Natural killer cell treated with Interleukin-12 subunit alpha and Interleukin-12 subunit beta and Interleukin-15 and Interleukin-18, amount 100 ng/mL, for 72 hours (primary cell): ENCODE measurements around the gene KCTD6. TPM values are rescaled to one million over a fixed set of nuclear protein-coding genes. Genes with fewer than 3 reads are reported as not detected.

Experiments used
- ATAC-seq, 2 donors: fragments of 150-1000 bp; cut with Tn5 transposase in 1 of 2; sonication (Bioruptor Pico), chemical (Tn5 transposase) in 1 of 2; 2 replicates each; pipeline ENCODE4 v1.10.0; 2021
- DNase-seq: peaks from one replicate; pipeline ENCODE4 v3.0.0; 2022; ENCODE audit warnings: low spot score
- H3K27ac Mint-ChIP-seq, 2 donors: 1 replicate in 1 of 2; 2 replicates in 1 of 2; pipeline ENCODE4 v1.8.0; 2022; ENCODE audit warnings: mixed read lengths in 2 of 2, mild to moderate bottlenecking in 1 of 2, moderate library complexity in 1 of 2
- H3K27me3 Mint-ChIP-seq, 2 donors: 1 replicate in 1 of 2; 2 replicates in 1 of 2; pipeline ENCODE4 v1.8.0; 2022; ENCODE audit warnings: mixed read lengths in 2 of 2
- H3K36me3 Mint-ChIP-seq: one replicate; pipeline ENCODE4 v1.8.0; 2022; ENCODE audit warnings: mixed read lengths
- H3K4me1 Mint-ChIP-seq, 2 donors: 1 replicate in 1 of 2; 2 replicates in 1 of 2; pipeline ENCODE4 v1.8.0; 2022; ENCODE audit warnings: low read depth in 2 of 2, mixed read lengths in 2 of 2, mild to moderate bottlenecking in 1 of 2
- H3K4me3 Mint-ChIP-seq: one replicate; pipeline ENCODE4 v1.8.0; 2022; ENCODE audit warnings: mixed read lengths
- H3K9me3 Mint-ChIP-seq: 2 replicates; pipeline ENCODE4 v1.8.0; 2022; ENCODE audit warnings: mixed read lengths
- total RNA-seq, 2 donors: library from RNA; stranded (reverse); gene quantifications; one replicate each; pipeline ENCODE4 v1.2.3, GENCODE V29; 2022

Gene KCTD6
- total RNA-seq = 1 to 10 TPM; 4.0 to 5.3 TPM

GRCh38 chr3:58491506-58492402 is at the start of gene KCTD6:
Gene KCTD6, plus strand, starts transcription at chr3:58492096. Its CDS starts 6,660 bp downstream, at chr3:58498756.
- no peaks in the 10 kb centered on the region for H3K36me3 Mint-ChIP-seq
- peak within 1 kb of the TSS; percentile 94 for H3K4me3 Mint-ChIP-seq
- DNase-seq = peak; percentile 94
- H3K9me3 Mint-ChIP-seq = no peaks in the 10 kb centered on the region
- peak; percentile 98 for ATAC-seq
- H3K4me1 Mint-ChIP-seq = peaks cover 28 to 29% of the 10 kb centered on the region in 2 donors
- H3K27ac Mint-ChIP-seq = peak within 1 kb of the TSS; percentile 64 to 73
- peaks cover 16 to 19% of the 10 kb centered on the region in 2 donors for H3K27me3 Mint-ChIP-seq

GRCh38 chr3:58452176-58452575 is 39.7 kb upstream of the KCTD6 start:
- ATAC-seq (no peak), DNase-seq (no peak)
- Mint-ChIP-seq H3K27ac (no peak overlapping the region), H3K9me3 (peaks cover 14% of the 10 kb centered on the region), H3K4me1 (no peaks in the 10 kb centered on the region), H3K27me3 (peaks cover 9 to 12% of the 10 kb centered on the region in 2 donors), H3K4me3 (no peak overlapping the region), H3K36me3 (peaks cover 26% of the 10 kb centered on the region)

- no peak overlapping the region for H3K27ac Mint-ChIP-seq
- H3K4me3 Mint-ChIP-seq = no peak overlapping the region
- H3K4me1 Mint-ChIP-seq = peaks cover 9 to 12% of the 10 kb centered on the region in 2 donors
- no peak for DNase-seq
- peaks cover 14% of the 10 kb centered on the region for H3K36me3 Mint-ChIP-seq
- no peak for ATAC-seq
- peaks cover 0 to 3% of the 10 kb centered on the region in 2 donors for H3K27me3 Mint-ChIP-seq
- peaks cover 8% of the 10 kb centered on the region for H3K9me3 Mint-ChIP-seq
Measured at GRCh38 chr3:58459160-58459559, 32.7 kb upstream of the KCTD6 start.

- Mint-ChIP-seq H3K36me3 (no peaks in the 10 kb centered on the region), H3K27me3 (no peaks in the 10 kb centered on the region), H3K4me3 (no peak overlapping the region), H3K27ac (no peak overlapping the region), H3K4me1 (peaks cover 11 to 15% of the 10 kb centered on the region in 2 donors), H3K9me3 (no peaks in the 10 kb centered on the region)
- no peak for ATAC-seq
- no peak for DNase-seq
Measured at GRCh38 chr3:58462829-58463180, 29.1 kb upstream of the KCTD6 start.

- Mint-ChIP-seq H3K4me3 (peak overlapping the region; percentile 15), H3K27me3 (no peaks in the 10 kb centered on the region), H3K4me1 (peaks cover 11 to 15% of the 10 kb centered on the region in 2 donors), H3K27ac (peak overlapping the region in 1 of 2 donors; percentile 28), H3K9me3 (no peaks in the 10 kb centered on the region), H3K36me3 (no peaks in the 10 kb centered on the region)
- DNase-seq = peak; percentile 90
- peak; percentile 98 to 99 for ATAC-seq
Measured at GRCh38 chr3:58463181-58463941, 28.5 kb upstream of the KCTD6 start.

- no peaks in the 10 kb centered on the region for H3K9me3 Mint-ChIP-seq
- DNase-seq = no peak
- no peaks in the 10 kb centered on the region for H3K27me3 Mint-ChIP-seq
- peak overlapping the region in 1 of 2 donors; percentile 28 for H3K27ac Mint-ChIP-seq
- no peak for ATAC-seq
- H3K4me1 Mint-ChIP-seq = peaks cover 11 to 15% of the 10 kb centered on the region in 2 donors
- no peaks in the 10 kb centered on the region for H3K36me3 Mint-ChIP-seq
- H3K4me3 Mint-ChIP-seq = peak overlapping the region; percentile 15
Measured at GRCh38 chr3:58463942-58464271, 28.0 kb upstream of the KCTD6 start.

- ATAC-seq (no peak), DNase-seq (no peak)
- Mint-ChIP-seq H3K27me3 (no peaks in the 10 kb centered on the region), H3K4me1 (peaks cover 13 to 17% of the 10 kb centered on the region in 2 donors), H3K36me3 (no peaks in the 10 kb centered on the region), H3K9me3 (no peaks in the 10 kb centered on the region), H3K4me3 (no peak overlapping the region), H3K27ac (no peak overlapping the region)
Measured at GRCh38 chr3:58464866-58465265, 27.0 kb upstream of the KCTD6 start.

GRCh38 chr3:58466899-58467563 is 24.9 kb upstream of the KCTD6 start:
- Mint-ChIP-seq H3K27ac (no peak overlapping the region), H3K9me3 (no peaks in the 10 kb centered on the region), H3K4me3 (no peak overlapping the region), H3K4me1 (peaks cover 29 to 38% of the 10 kb centered on the region in 2 donors), H3K36me3 (no peaks in the 10 kb centered on the region), H3K27me3 (no peaks in the 10 kb centered on the region)
- no peak for ATAC-seq
- DNase-seq = no peak

GRCh38 chr3:58469096-58469495 is 22.8 kb upstream of the KCTD6 start:
- ATAC-seq (no peak), DNase-seq (no peak)
- H3K27me3 Mint-ChIP-seq = peaks cover 0 to 2% of the 10 kb centered on the region in 2 donors
- no peaks in the 10 kb centered on the region for H3K9me3 Mint-ChIP-seq
- H3K36me3 Mint-ChIP-seq = no peaks in the 10 kb centered on the region
- no peak overlapping the region for H3K4me3 Mint-ChIP-seq
- peaks cover 27 to 35% of the 10 kb centered on the region in 2 donors for H3K4me1 Mint-ChIP-seq
- no peak overlapping the region for H3K27ac Mint-ChIP-seq

- H3K27ac Mint-ChIP-seq = peak overlapping the region; percentile 10 to 70
Measured at GRCh38 chr3:58470363-58471024, 21.4 kb upstream of the KCTD6 start.

GRCh38 chr3:58471025-58471887 is 20.6 kb upstream of the KCTD6 start:
- Mint-ChIP-seq H3K36me3 (no peaks in the 10 kb centered on the region), H3K4me3 (peak overlapping the region; percentile 62), H3K27ac (peak overlapping the region; percentile 10 to 70), H3K4me1 (peaks cover 32 to 45% of the 10 kb centered on the region in 2 donors), H3K9me3 (no peaks in the 10 kb centered on the region), H3K27me3 (peaks cover 5 to 8% of the 10 kb centered on the region in 2 donors)
- DNase-seq (peak; percentile 87), ATAC-seq (peak; percentile 99)

More at GRCh38 chr3:58470363-58471024, 21.4 kb upstream of the KCTD6 start:
- Mint-ChIP-seq H3K4me3 (peak overlapping the region; percentile 62), H3K9me3 (no peaks in the 10 kb centered on the region), H3K4me1 (peaks cover 32 to 45% of the 10 kb centered on the region in 2 donors), H3K36me3 (no peaks in the 10 kb centered on the region), H3K27me3 (peaks cover 5 to 8% of the 10 kb centered on the region in 2 donors)
- DNase-seq (no peak), ATAC-seq (no peak)

GRCh38 chr3:58473275-58473674 is 18.6 kb upstream of the KCTD6 start:
- Mint-ChIP-seq H3K4me1 (peaks cover 32 to 45% of the 10 kb centered on the region in 2 donors), H3K4me3 (no peak overlapping the region)

More at GRCh38 chr3:58473275-58473674, 18.6 kb upstream of the KCTD6 start:
- Mint-ChIP-seq H3K27me3 (peaks cover 8 to 10% of the 10 kb centered on the region in 2 donors), H3K27ac (no peak overlapping the region), H3K36me3 (no peaks in the 10 kb centered on the region), H3K9me3 (no peaks in the 10 kb centered on the region)
- DNase-seq (no peak), ATAC-seq (no peak)
